GM18520 (cell line): ENCODE data around the gene SECISBP2L.
A peak's percentile ranks its signal among the peaks of the same experiment; 100 is the strongest.
"Not testable (repeated sequence)": the region's sequence is repeated elsewhere in the genome, so short reads cannot be mapped to it uniquely, and the experiment has no call there.

Source experiments
- ATAC-seq: cut with Tn5 transposase; IDR thresholded peaks from one replicate; pipeline ENCODE4 v1.9.1; 2021; ENCODE audit not compliant: unreplicated experiment

The SECISBP2L gene

GRCh38 chr15:49046220-49047102 is at the start of gene SECISBP2L:
Gene SECISBP2L, minus strand, starts transcription at chr15:49046446. Its CDS starts 147 bp downstream, at chr15:49046299.
- ATAC-seq = peak; percentile 90

- no peak for ATAC-seq
These were observed 48.7 kb upstream of the SECISBP2L start for GRCh38 chr15:49094923-49095322.

- ATAC-seq = no peak
These were observed 47.2 kb upstream of the SECISBP2L start for GRCh38 chr15:49093252-49094105.

GRCh38 chr15:49088996-49089395 is 42.8 kb upstream of the SECISBP2L start:
- ATAC-seq = no peak

GRCh38 chr15:49085696-49086459 is 39.6 kb upstream of the SECISBP2L start:
- no peak for ATAC-seq

GRCh38 chr15:49084285-49084570 is 38.0 kb upstream of the SECISBP2L start:
- ATAC-seq = no peak

GRCh38 chr15:49083401-49084284 is 37.4 kb upstream of the SECISBP2L start:
- no peak for ATAC-seq

- ATAC-seq = no peak
These were observed 36.7 kb upstream of the SECISBP2L start for GRCh38 chr15:49082960-49083359.

- ATAC-seq = no peak
These were observed 33.2 kb upstream of the SECISBP2L start for GRCh38 chr15:49079340-49080039.

GRCh38 chr15:49075881-49076280 is 29.6 kb upstream of the SECISBP2L start:
- ATAC-seq = no peak

- ATAC-seq = not testable (repeated sequence)
These were observed 28.5 kb upstream of the SECISBP2L start for GRCh38 chr15:49074589-49075287.

- no peak for ATAC-seq
These were observed 20.1 kb upstream of the SECISBP2L start for GRCh38 chr15:49066372-49066771.

- no peak for ATAC-seq
These were observed 18.6 kb upstream of the SECISBP2L start for GRCh38 chr15:49064884-49065283.

- no peak for ATAC-seq
These were observed 18.0 kb upstream of the SECISBP2L start for GRCh38 chr15:49064281-49064653.

- no peak for ATAC-seq
These were observed 17.4 kb upstream of the SECISBP2L start for GRCh38 chr15:49063402-49064280.

- no peak for ATAC-seq
These were observed 16.7 kb upstream of the SECISBP2L start for GRCh38 chr15:49062900-49063299.

- ATAC-seq = no peak
These were observed 14.7 kb upstream of the SECISBP2L start for GRCh38 chr15:49060710-49061495.
